NCI-H2227 (cell line): ENCODE measurements around the gene VTN.

Experiments
- DNase-seq: peaks from one replicate; lab custom pipeline; 2025; ENCODE audit not compliant: unreplicated experiment; lab: John Stamatoyannopoulos, UW

The VTN gene

DNA sequence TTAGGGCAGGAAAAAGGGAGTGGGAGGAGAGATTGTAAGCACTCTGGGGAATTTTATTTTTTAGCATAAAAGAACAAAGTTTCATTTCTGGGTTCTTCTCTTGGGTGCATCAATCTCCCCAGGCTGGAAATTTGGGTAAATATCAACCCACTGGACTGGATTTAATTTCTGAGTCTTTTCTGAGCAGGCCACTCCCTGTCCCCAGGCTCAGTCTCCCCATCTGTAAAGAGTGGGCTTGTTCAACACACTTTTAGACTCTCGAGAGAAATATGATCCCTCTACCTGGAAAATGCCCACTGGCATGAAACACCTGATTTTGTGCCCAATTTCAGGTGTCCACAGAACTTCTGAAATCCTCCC, 617 bp upstream of the VTN start:
- DNase-seq = no peak

DNA sequence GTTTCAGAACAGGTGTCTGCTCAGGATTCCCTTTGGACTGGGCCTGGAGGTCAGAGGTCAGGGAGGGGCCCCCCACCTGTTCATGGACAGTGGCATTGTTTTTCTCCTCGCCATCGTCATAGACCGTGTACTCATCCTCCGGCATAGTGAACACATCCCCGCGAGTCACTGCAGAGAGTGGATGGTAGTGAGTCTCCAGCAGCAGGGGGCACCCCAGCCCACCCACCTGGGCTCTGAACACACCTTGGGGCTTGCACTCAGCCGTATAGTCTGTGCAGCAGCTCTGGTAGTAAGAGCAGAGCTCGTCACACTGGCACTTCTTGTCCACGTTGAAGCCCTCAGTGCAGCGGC, 448 bp downstream of the VTN start:
- no peak for DNase-seq

DNA sequence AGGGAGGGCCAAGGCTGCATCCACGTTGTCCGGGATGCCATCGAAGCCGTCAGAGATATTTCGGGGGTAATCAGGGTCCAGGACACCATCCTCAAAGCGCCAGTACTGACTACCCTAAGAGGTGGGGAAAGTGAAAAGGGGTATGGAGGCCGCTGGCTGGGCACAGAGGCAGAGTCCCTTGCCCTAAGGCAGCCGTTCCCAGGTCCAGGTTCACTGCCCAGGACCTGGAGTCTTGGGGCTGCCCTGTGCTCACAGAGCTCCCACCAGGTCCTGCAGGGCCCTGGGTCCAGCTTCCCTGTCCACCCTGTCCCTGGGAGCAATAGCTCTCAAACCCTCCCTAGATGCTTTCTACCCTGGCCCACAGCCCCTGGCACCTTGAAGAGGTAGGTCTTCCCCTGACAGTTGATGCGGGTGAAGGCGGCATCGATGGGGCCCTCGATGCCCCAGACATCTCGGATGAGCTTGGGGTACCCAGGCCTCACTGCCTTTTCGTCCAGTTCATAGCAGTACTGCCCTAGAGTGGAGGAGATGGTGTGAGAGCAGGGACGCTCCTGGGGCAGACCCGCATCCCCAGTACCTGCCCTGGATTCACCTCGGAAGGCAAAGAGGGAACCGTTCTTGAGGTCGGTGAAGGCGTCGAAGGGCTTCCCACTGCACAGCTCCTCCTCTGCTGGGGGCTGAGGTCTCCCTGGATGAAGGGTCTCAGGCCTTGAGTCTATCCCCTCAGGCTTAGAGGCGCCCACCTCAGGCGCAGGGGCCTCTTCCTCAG, 1.0 kb downstream of the VTN start:
- no peak for DNase-seq

DNA sequence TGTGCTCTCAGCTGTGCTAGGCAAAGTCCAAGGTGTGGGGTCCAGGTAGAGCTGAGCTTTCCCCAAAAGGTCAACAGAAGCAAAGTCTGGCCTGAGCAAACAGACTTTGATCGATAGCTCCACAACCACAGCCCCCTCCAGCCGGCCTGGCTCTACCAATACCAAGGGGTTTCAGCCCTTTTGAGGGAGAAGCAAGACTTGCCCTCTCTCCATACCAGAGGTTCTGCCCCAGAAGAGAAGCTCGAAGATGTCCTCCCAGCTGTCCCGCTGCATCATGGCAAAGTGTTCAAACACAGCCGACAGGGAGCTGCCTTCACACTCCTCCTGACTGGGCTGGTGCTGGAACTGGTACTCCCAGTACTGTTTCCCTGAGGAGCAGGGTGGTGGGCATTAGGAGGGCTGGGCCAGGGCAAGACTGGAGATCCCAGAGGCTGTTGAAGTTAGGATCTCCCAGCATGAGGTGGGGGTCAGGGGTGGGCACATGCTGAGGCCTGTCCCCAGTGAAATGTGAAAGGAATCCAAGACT, 1.7 kb downstream of the VTN start:
- DNase-seq = no peak

DNA sequence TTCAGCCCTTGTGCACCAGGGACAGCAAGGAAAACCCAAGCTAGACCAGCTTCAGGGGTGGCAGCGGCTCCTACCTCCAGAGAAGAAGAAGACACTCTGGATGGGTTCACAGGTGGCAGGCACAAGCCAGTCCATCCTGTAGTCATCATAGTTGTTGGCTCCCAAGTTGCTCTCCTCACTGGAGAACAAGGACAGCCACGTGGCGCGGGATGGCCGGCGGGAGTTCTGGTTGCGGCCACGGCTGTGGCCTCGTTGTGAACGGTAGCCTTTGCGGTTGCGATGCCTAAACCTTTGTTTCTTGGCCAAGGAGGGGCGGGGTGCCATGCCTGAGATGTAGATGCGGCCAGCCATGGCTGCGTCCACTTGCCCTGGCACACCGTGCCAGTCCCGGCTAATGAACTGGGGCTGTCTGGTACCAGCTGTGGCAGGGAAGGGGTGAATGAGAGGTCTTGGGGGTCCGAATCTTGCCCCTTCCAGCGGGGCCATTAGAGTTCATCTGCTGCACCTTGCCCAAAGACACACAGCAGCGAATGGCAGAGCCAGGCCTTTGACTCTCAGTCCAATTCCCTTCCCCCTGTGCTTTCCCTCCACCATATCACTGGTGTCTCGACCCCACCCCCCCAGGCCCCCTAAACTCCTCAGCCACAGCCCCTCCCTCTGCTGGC, 2.3 kb downstream of the VTN start:
- DNase-seq = no peak

- no peak for DNase-seq
These were observed 3.5 kb downstream of the VTN start for GRCh38 chr17:28366605-28367004.

DNA sequence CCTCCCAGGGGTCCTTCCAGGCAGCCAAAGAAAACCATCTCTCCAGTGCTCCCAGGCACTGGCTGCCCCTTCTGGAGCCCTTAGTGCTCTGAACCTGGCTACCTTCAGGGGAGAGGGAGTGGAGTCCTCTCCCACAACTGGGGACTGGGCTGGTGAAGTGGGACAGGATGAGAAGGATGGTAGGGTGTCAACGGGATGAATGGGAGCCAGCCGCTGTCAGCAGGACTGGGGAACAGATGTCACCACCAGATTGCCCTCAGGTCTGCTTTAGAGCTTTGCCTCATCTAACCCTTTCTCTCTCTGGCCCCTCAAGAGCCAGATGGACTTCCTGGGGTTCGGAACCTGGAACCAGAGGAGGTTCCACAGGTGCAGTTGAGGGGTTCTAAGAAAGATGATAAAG, 4.6 kb downstream of the VTN start:
- DNase-seq = no peak

- DNase-seq = no peak
These were observed 5.3 kb downstream of the VTN start, which contains the start of gene SEBOX for GRCh38 chr17:28364665-28365363. Gene SEBOX, minus strand, starts transcription at chr17:28365199. Its CDS starts 48 bp downstream, at chr17:28365151.

- no peak for DNase-seq
These were observed 6.1 kb downstream of the VTN start for GRCh38 chr17:28363776-28364650.

DNA sequence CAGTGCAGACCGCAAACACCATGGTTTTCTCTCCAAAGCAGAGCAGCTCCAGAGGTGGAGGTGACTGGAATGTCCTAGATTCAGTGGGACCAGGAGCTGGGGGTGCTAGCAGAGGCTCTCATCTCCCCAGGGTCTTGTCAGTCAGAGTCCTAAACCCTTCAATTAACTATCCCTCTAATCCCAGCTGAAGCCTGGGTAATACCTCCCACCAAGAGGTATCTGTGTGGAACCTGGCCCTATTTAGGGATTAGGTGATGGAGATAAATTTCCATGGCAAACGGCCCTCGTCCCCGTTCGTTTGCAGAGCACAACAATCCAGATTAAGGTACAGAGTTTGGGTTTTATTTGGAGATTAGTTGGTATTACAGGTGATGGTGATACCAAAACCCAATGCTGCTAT, 6.9 kb downstream of the VTN start:
- no peak for DNase-seq

DNA sequence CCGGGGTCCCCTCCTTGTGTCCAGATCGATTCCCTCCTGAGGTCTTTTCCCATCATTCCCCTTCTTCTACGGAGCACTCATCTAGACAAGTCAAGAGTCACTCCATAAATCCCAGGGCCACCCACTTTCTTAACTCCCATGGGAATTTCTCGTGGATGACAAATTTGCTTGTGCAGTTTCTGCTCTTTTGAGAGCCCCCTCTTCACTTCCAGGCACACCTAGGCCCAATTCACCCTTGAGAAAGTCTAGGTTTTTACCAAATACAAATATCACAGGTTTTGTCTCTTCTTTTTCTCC, 12.3 kb downstream of the VTN start:
- DNase-seq = no peak

DNA sequence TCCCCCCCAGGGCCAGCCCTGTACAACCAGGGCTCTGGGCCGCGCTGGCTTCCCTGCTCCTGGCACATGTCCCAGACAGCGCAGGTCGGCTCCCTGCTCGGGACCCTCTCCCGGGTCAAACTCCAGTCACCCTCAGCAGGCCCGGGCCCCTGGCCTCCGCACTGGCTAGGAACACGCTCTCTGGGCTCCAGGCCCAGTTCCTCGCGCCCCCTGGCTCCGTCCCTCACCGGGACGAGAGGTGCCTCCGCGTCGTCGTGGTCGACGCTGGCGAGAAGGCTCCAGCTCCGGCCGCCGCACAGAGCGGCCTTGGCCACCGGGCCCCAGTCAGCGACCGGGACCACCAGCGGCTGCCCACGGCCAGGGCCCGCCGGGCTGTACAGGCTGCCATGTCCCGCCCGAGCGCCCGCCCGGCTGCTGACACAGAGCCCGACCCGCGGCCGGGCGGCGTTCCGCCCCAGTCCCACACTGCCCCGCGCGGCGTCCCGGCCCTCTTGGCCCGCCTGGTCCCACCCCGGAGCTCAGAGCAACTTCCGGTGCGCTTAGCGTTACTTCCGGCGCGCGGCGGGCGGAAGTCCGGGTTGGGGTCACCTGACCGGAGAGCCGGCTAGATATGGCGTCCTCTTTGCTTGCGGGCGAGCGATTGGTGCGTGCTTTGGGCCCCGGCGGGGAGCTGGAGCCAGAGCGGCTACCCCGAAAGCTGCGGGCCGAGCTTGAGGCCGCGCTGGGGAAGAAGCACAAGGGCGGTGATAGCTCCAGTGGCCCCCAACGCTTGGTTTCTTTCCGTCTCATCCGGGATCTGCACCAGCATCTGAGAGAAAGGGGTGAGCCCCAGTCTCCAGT, 12.8 kb downstream of the VTN start, which contains the start of gene POLDIP2:
Gene POLDIP2, minus strand, starts transcription at position 467 of the 840 bp plus-strand sequence. Its CDS starts 79 bp downstream, at position 388.
- DNase-seq = peak; percentile 94

- DNase-seq = no peak
These were observed 19.8 kb downstream of the VTN start for GRCh38 chr17:28350271-28350670.

GRCh38 chr17:28348979-28349378, 21.1 kb downstream of the VTN start:
- DNase-seq = no peak

GRCh38 chr17:28347261-28347891, 22.7 kb downstream of the VTN start:
- no peak for DNase-seq

GRCh38 chr17:28346746-28347246, 23.3 kb downstream of the VTN start:
- no peak for DNase-seq

GRCh38 chr17:28346199-28346580, 23.9 kb downstream of the VTN start:
- DNase-seq = no peak

- no peak for DNase-seq
These were observed 24.5 kb downstream of the VTN start for GRCh38 chr17:28345419-28346198.

DNA sequence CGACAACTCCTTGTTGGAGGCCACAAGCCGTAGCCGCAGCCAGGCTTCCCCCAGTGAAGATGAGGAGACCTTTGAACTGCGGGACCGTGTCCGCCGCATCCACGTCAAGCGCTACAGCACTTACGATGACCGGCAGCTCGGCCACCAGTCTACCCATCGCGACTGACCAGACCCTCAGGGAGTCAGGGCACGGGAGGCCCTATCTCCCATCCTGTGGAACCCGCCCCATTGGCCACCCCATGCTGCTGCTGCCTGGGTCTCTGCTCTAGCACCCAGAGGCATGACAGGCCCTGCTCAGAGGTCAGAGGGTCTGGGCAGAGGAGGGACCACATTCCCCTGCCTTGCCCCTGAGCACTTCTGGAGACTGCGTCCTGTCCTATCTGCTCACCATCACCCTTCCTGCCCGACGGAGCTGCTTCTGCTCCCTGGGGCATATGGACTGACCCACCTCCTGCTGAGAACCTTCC, 25.6 kb downstream of the VTN start:
- no peak for DNase-seq
